GM19035 (cell line): ENCODE measurements around the gene RIN3.

ENCODE experiments used
- ATAC-seq: cut with Tn5 transposase; IDR thresholded peaks from one replicate; pipeline ENCODE4 v1.9.1; 2021; ENCODE audit not compliant: unreplicated experiment

Gene RIN3

DNA sequence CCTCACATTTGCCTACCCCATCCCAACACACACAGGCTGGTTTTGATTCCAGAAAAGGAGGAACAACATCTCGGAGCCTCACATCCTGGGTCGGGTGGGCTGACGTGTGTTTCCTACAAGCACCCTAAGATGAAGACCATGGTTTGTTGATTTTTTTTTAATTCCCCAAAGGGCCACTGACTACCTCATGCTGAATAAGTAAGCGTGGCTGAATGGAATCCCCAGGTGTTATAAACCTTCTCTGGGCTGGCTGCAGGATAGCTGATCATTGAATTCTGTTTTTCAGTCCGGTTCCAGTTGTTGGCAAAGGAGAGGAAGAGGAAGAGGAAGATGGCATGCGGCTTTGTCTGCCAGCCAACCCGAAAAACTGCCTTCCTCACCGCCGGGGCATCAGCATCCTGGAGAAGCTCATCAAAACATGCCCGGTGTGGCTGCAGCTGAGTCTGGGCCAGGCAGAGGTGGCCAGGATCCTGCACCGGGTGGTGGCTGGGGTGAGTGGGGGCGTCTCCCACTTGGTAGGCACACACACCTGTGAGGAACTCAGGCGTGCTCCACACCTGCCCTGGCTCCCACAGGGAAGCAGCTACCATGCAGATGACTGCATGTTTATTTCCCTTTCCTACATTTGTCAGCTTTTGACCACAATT, 42.0 kb downstream of the RIN3 start:
- no peak for ATAC-seq

DNA sequence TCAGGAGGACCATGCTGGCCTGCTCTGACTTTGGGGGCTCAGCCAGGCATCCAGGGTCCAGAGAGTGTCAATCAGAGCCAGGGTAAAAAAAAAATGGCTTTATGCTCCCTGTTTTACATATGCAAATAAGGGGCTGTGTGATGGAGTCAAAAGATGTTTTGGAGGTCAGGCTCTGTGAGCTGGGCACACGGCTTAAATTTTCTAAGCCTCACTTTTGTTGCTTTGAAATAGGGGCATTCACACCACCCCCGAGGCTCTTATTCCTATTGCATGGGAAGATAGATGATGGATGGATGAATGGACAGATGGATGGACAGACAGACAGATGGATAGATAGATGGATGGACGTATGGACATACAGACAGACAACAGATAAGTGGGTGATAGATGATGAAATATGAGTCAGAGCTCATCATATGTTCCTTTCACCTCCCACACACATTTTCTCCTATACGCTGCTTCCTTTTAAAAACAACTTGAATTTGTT, 42.7 kb downstream of the RIN3 start:
- ATAC-seq, result no peak

DNA sequence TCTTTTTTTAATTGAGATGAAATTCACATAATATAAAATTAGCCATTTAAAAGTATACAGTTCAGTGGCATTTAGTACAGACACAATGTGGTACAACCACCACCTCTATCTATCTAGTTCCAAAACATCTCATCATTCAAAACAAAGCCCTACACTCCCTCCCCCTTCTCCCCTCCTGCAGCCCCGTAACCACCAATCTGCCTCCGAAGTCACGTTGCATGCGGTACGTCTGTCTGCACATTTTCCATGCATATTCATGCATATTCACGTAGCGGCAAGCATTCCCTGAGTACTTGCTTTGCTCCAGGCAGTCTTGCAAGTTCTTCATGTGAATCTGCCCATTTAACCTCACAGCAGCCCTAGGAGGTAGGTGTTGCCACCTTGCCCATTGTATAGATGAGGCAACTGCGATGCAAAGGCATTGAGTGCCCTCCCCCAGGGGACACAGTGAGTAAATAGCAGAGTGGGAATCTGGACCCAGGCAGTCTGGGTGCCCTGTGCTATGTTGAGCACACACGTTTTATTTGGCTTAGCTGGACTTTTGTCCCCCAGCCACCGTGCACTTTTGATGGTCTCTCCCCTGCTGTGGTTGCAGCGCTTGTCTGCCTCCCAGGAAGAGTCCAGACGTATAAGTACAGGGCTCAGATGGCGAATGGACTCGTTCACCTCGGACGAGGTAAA, 43.4 kb downstream of the RIN3 start:
- ATAC-seq, result no peak

DNA sequence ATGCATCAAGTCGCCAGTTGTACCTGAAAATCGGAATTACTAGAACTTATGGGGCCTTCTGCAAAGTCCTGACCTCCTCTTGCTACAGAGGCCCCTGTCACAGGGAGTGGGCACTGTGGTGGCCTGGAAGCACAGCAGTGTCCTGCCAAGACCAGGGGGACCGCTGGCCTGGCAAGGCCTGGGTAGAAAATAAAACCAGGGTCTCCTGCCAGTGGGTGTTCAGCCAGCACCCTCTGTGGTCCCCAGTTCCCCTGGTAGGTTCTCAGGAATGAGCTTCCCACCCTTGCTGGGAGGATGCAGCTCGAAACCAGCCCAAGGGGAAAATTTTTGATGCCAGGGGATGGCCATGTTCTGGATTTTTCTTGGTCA, 43.9 kb downstream of the RIN3 start:
- no peak for ATAC-seq

DNA sequence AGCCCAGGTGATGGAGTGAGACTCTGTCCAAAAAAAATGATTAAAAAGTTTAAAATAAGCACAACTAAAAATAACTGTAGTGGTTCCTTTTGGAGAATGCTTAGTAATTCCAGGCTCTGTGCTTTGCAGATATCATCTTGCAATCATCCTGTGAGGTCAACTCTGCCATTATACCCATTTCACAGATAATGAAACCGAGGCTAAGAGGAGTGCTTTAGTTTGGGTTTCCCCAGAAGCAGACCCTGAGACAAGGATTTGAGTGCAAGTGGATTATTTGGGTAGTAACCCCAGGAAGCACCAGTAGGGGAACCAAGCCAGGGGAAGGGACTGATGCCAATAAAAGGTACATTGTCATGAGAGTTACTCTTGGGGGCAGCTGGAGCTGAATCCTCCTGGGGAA, 44.7 kb downstream of the RIN3 start:
- no peak for ATAC-seq

DNA sequence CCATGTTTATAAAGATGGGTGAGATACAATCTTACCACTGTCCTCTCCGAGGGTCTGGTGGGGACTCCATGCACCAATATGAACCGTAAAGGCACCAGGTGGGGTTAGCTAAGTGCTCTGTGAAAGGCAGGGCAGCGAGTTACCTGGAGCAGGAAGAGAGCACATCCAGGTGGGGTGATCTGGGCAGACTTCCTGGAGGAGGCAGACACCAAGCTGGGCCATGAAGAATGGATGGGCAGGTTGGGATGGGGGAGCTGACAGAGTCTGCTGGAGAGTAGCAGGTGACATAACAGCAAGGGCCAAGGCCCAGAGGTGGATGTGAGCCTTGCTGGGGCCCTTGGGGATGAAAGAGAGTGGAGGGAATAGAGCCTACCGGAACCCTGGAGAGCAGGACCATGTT, 45.9 kb downstream of the RIN3 start:
- no peak for ATAC-seq

DNA sequence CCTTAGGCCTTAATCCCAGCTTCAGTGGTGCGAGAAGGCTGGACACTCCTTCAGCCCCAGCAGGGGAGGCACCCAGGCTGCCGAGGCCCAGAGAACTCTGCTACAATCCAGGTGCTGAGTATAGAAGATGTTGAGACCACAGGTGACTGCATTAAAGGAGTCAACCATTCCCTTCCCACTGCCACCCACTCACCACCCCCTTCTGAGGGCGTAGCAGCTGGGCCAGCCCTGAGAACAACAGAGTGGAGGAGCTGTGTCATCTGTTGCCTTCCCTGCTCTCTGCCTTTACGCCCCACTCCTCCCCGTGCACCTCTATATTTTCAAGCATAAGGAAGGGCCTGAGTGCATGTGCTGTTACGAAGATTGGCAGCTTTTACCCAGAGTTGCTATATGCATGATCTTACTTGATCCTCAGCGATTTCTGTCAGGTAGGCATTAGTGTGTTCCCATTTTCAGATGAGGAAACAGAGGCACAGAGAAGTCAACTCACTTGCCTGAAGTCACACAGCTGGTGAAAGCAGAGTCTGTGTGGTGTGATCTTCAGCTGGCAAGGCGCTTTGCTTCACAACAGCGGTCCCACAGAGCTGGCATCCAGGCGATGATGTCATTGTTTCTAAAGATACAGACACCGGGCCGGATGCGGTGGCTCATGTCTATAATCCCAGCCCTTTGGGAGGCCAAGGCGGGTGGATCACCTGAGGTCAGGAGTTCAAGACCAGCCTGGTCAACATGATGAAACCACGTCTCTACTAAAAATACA, 46.7 kb downstream of the RIN3 start:
- no peak for ATAC-seq

DNA sequence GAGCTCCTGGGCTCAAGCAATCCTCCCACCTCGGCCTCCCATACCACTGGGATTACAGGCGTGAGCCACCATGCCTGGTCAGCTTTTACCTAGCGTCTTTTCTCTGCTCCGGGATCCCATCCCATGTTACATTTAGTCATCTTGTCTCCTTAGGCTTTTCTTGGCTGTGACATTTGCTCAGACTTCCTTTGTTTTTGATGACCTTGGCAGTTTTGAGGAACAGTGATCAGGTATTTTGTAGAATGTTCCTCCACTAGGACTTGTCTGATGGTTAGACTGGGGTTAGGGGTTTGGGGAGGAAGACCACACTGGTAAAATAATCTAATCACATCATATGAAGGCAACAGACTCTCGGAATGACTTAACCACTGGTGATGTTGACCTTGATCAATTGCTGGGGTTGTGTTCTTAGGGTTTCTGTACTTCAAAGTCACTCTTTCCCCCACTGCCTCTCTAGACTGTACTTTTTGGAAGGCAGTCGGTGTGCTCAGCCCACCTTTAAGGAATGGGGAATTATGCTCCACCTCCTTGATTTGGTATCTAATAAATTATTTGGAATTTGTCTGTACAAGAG, 48.4 kb downstream of the RIN3 start:
- ATAC-seq, result no peak

DNA sequence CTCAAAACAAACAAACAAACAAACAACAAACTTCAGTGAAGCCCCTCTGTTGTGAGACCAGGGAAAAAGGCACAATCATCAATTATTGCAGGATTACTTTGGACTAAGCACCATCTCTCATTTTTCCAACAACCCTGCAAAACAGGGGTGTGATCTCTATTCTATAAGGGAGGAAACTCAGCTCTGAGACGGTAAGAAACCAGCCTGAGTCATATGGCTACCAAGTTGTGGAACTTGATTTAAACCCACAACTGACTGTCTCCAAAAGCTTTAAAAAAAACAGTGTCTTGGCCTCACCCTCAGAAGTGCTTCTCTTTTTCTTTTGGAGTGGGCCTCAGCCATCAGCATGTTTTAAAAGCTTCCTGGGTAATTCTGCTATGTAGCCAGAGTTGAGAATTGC, 49.8 kb downstream of the RIN3 start:
- ATAC-seq, result peak; percentile 88

DNA sequence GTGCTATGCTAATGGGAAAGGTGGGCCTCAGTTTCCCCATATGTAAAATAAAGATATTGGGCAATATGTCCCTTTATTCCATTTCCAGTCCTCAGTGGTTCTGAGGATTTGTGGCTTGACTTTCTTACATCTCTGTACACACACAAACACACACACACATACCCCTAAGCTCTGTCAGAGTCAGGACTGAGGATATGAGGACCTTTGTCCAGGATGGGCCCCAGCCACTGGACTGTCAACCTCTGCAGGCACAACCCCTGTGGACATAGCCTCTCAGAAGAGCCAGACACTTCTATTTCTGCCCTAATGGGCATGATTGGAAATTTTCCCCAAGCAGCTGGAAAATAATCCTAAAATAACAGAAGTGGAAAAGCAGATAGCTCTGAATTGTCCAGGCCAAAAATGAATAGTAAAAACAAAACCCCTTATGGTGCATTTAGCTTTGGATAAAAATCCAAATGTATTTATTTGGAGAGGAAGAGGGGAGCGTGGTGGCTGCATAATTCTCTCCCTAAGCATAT, 50.2 kb downstream of the RIN3 start:
- ATAC-seq, result no peak

DNA sequence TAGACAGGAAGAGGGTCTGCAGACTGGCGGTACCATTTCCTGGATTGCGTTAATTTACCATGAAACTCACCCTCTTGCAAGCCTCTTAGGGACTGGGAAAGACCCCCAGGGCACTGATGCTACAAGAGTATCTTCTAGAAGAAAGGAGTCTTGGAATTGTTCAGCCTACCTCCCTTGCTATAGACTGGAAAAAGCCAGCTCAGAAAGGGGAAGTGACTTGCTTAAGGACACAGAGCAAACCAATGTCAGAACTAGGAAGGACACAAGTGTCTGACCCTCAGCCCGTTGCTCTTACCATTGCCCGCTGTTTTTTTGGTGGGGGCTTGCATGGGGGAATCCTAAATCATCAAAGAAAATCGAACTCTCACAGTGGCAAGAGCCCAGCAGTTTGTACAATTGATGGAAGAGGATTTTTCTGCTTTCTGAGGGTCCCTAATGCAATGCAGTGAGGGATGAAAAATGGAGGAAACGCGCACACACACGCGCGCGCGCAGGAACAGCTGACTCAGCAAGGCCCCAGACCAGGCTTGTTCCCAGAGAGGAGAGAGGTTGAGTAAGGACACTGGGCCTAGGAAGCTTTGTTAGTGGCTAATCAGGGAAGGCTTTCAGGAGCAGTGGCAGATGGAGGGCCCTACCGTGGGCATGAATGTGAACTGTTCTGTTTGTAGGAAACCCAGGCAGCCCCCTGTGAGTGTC, 50.9 kb downstream of the RIN3 start:
- no peak for ATAC-seq

DNA sequence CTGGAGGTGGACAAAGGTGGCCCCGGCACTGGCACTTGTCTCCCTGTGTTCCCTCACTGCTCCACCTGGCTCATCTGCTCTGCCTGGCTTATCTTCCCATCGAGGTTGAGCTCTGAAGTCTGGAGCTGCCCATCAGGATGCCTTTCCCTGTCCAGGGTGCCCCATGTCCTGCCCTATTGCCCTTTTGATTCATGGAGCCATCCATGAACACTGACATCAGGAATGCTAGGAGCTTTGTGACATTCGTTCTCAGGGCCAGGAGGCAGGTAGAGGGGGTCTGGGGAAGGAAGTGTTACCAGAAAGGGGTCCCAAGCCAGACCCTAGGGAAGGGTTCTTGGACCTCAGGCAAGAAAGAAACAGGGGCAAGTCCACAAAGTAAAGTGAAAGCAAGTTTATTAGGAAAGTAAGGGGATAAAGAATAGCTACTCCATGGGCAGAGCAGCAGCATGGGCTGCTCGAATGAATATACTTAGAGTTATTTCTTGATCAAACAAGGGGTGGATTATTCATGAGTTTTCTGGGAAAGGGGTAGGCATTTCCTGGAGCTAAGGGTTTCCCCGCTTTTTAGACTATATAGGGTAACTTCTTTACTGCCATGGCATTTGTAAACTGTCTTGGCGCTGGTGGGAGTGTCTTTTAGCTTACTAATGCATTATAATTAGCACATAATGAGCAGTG, 51.6 kb downstream of the RIN3 start:
- no peak for ATAC-seq

DNA sequence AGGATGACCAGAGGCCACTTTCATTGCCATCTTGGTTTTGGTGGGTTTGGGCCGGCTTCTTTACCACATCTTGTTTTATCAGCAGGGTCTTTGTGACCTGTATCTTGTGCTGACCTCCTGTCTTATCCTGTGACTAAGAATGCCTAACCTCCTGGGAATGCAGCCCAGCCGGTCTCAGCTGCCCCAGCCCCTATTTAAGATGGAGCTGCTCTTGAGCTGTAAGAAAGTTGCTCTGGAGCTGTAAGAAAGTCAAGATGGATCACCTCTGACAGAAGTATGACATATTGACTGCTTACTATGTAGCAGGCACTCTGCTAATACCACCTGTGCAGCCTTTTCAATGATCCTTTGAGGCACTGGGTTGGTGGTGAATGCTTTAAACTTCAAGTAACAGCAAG, 52.1 kb downstream of the RIN3 start:
- ATAC-seq, result no peak

DNA sequence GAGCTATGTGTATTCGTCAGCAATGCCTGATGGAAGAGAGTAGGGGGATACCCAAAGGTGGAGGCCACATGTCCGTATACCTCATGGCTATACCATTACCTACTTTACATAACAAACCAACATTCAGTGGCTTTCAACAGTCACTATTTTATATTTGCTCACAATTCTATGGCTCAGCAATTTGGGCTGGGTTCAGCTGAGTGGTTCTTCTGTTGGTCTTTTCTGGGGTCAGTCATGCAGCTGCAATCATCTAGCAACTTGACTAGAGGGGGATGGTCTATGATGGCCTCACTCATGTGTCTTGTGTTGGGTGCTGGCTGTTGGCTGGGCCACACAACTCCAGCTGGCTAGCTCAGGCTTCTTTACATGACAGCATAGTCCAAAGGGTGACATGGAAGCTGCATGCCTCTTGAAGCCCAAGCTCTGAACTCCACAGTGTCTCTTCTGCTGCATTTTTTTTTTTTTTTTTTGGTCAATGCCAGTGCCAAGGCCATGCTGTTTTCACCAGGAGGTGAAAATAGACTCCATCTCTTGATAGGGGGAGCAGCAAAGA, 53.7 kb downstream of the RIN3 start:
- no peak for ATAC-seq

DNA sequence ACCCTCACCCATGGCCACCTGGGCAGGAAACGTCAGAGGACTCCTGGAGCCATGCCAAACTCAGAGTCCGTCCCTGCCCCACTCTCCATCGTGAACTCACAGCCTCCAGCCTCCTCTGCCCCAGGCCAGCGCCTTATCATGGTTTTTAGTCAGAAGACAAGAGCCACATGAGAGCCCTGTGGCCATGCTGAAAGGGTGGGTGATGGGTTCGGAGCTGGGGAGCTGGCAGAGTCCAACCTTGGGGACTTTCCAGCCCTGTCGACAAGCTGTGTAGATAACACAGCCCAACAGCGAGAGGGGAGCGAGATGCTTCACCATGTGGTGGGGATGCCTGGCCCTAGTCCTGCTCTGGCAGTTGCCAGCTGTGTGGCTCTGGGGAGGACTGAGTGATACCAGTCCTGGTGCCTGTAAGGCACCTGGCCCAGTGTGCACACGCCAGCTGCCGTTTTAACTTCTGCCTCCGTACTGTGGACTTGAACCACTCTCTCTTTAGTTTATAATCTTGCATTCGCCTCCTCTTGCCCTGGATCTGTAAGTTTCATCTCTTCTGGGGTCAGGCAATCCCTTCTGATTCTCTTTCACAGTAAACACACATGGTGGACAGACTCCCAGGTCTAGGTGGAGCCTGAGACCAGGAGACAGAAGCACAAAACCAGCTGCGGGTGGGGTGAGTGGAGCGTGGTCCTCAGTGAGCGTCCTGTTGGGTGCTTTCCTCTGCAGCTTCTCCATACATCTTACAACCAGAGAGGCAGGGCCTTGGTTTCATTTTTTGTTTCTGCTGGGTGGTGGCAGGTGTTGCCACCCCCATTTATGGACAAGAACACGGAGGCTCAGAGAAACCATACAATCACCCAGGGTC, 55.3 kb downstream of the RIN3 start:
- peak; percentile 70 for ATAC-seq

DNA sequence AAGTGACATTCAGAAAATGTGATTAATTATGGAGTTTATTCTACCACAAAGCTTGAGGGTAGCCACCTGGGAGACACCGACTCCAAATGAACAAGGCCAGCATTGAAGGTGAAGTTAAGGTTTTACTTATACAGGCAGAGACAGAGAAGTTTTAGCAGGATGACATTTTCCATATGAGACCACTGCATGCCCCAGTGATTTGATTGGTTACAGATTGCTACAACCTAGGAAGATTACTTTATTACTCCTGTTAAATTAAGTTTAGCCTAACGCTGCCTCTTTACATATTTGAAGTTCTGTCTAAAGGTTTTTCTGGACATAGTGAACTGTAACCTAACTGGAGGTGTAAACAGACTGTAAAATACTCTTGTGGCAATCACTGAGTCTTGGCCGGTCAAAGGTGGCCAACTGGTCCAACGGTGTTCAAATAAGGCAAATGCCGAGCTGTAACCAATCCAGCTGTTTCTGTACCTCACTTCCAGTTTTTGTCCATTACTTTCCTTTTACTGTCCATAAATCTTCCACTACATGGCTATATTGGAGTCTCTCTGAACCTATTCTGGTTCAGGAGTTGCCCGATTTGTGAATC, 57.2 kb downstream of the RIN3 start:
- no peak for ATAC-seq

DNA sequence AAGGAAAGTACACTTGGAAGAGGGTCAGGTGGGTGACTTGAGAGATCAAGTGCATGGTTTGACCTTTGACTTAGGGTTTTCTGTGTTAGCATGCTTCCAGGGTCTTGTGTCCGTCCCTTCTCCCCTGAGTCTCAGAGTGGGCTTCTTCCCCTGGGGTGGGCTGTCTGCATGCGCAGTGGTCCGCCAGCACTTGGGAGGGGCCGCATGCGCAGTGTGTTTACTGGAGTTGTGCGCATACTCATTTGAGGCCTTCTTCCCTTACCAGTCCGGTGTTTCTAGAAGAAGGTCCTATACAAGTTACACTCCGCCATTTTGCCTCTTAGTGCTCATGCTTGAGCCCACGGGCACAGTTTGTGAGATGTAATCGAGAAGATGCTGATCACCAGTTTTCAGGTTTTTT, 58.5 kb downstream of the RIN3 start:
- no peak for ATAC-seq

DNA sequence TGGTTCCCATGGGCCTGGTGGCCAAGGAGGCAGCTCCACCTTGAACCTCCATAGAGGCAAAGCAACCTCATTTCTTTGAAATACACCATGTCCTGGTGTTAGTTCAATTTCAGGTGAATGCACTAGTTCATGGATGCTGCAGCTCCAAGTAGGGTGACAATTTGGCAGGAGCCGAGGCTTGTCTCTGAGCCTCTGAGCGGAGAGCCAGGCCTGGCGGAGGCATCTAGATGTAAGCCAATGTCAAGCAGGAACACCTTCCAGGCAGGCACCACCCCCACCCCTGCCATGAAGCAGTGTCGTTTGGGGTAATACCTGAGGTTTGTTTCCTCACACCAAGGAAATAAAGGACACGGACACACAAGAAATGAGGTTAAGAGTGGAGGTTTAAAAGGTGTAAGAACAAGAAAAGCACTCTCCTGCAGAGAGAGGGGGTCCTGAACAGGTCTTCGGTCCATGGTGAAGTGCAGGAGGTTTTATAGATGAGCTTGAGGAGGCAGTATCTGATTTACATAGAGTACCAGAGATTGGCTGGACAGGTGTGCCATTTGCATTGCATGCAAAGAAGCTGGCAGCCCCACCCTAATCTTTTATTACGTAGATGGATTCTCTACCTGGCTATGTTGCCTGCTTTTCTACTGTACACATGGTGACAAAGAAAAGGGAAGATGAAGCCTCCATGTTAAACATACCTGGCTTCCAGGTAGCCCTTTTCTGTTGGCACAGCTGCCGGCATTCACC, 60.3 kb downstream of the RIN3 start:
- no peak for ATAC-seq
